Activated CD8-positive, alpha-beta memory T cell treated with anti-CD3 and anti-CD28 coated beads for 48 hours (primary cell): ENCODE results near the gene MAPK8.
"Not testable (repeated sequence)": the region's sequence is repeated elsewhere in the genome, so short reads cannot be mapped to it uniquely, and the experiment has no call there.

Experiments
- DNase-seq, 3 experiments: peaks; one replicate each; pipeline ENCODE4 v3.0.0-alpha.2; 2020; ENCODE audit warnings: low read depth in 2 of 3, low spot score in 2 of 3

The MAPK8 gene

GRCh38 chr10:48414778-48415177 lies 108.3 kb downstream of the MAPK8 start:
- no peak for DNase-seq

GRCh38 chr10:48416584-48417232 lies 110.2 kb downstream of the MAPK8 start:
- DNase-seq: no peak

- DNase-seq: no peak
These were observed 110.9 kb downstream of the MAPK8 start for GRCh38 chr10:48417374-48417773.

GRCh38 chr10:48418189-48418788 lies 111.8 kb downstream of the MAPK8 start:
- no peak for DNase-seq

GRCh38 chr10:48419714-48420113 lies 113.2 kb downstream of the MAPK8 start:
- DNase-seq: no peak

GRCh38 chr10:48421862-48422261 lies 115.4 kb downstream of the MAPK8 start:
- DNase-seq: not testable (repeated sequence)

- DNase-seq: no peak
These were observed 117.4 kb downstream of the MAPK8 start for GRCh38 chr10:48423884-48424283.

GRCh38 chr10:48428896-48429295 lies 122.4 kb downstream of the MAPK8 start:
- DNase-seq: no peak

- DNase-seq: no peak
These were observed 122.8 kb downstream of the MAPK8 start for GRCh38 chr10:48429309-48429708.

- no peak for DNase-seq
These were observed 124.0 kb downstream of the MAPK8 start for GRCh38 chr10:48430402-48430993.

GRCh38 chr10:48431871-48432270 lies 125.4 kb downstream of the MAPK8 start:
- no peak for DNase-seq

GRCh38 chr10:48437546-48437945 lies 131.1 kb downstream of the MAPK8 start:
- DNase-seq: no peak

GRCh38 chr10:48439031-48439430 lies 132.6 kb downstream of the MAPK8 start:
- DNase-seq: no peak

GRCh38 chr10:48439581-48440041 lies 133.1 kb downstream of the MAPK8 start:
- no peak for DNase-seq

- DNase-seq: no peak
These were observed 134.3 kb downstream of the MAPK8 start for GRCh38 chr10:48440771-48441170.

GRCh38 chr10:48442090-48442808 lies 135.8 kb downstream of the MAPK8 start:
- no peak for DNase-seq

GRCh38 chr10:48442809-48443177 lies 136.3 kb downstream of the MAPK8 start:
- no peak for DNase-seq

GRCh38 chr10:48444266-48444665 lies 137.8 kb downstream of the MAPK8 start:
- no peak for DNase-seq

GRCh38 chr10:48444861-48445841 lies 138.7 kb downstream of the MAPK8 start:
- no peak for DNase-seq

GRCh38 chr10:48445932-48446331 lies 139.5 kb downstream of the MAPK8 start:
- DNase-seq: no peak

- no peak for DNase-seq
These were observed 140.3 kb downstream of the MAPK8 start for GRCh38 chr10:48446785-48447184.
